ENCODE data around the gene RAD9A.
"Not testable (repeated sequence)": the region's sequence is repeated elsewhere in the genome, so short reads cannot be mapped to it uniquely, and the experiment has no call there.

- not testable (repeated sequence) for TF ChIP-seq POLR2AphosphoS5 (IDR thresholded peaks at IDR 0.05; ENCODE audit: low read depth); CTCF (conservative IDR thresholded peaks at IDR 0.05; ENCODE audit: low read depth in 2 of 2)
Measured at GRCh38 chr11:67402192-67402839, 10.5 kb downstream of the RAD9A start.

Measured in GM23338 (cell line).